Kidney epithelial cell (primary cell): ENCODE measurements around the gene LY9. TPM values are rescaled to one million over a fixed set of nuclear protein-coding genes. Genes with fewer than 3 reads are reported as not detected.

Source experiments
- DNase-seq: peaks from one replicate; pipeline ENCODE4 v3.0.0-alpha.2; 2010; ENCODE audit warnings: low read depth
- H3K27me3 ChIP-seq: 2 replicates; pipeline ENCODE4 v1.6.0; 2011; ENCODE audit warnings: low read length; ENCODE audit not compliant: control insufficient read depth, insufficient read depth
- H3K36me3 ChIP-seq: 2 replicates; pipeline ENCODE4 v1.5.1; 2011; ENCODE audit warnings: low read length; ENCODE audit not compliant: control insufficient read depth, insufficient read depth
- H3K4me3 ChIP-seq: 2 replicates; pipeline ENCODE4 v1.5.1; 2011; ENCODE audit warnings: low read depth, mild to moderate bottlenecking, control low read depth, low read length
- total RNA-seq: library from RNA; depleted of rRNA; stranded (reverse); fragments of >200 nt; gene quantifications from 2 replicates; pipeline ENCODE4 v1.2.3, GENCODE V29; 2015
- TF ChIP-seq, protein P1 (sequence below): IDR thresholded peaks from 2 replicates; pipeline ENCODE4 v1.5.1; 2011; ENCODE audit warnings: mild to moderate bottlenecking, moderate library complexity, low read length, control low read depth, inconsistent platforms; ENCODE audit not compliant: insufficient read depth, poor library complexity, severe bottlenecking

The LY9 gene
- total RNA-seq, 1 donor from 2014 or later, result not detected

DNA sequence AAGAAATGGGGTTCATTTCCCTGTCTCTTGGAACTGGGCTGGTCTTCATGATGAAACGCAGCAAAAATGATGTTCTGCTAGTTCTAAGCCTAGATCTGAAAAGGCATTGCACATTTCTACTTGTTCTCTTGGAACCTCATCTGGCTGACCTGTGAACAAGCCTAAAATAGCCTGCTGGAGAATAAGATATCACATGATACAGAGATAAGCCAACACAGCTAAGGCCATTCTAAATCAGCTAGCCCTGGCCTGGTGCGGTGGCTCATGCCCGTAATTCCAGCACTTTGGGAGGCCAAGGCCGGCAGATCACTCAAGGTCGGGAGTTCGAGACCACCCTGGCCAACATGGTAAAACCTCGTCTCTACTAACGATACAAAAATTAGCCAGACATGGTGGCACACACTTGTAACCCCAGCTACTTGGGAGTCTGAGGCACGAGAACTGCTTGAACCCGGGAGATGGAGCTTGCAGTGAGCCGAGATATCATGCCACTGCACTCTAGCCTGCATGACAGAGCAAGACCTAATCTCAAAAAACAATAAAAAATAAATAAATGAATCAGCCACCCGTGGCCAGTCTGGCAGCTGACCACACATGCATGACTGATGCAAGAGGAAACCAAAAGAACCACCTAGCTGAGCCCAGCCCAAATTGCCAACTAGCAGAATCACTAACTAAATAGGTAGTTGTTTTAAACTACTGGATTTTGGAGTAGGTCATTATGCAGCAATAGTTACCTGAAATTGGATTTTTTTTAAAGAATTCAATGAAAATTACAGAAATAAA is 48.7 kb downstream of the LY9 start:
- Histone ChIP-seq H3K27me3 (no peaks in the 10 kb centered on the region), H3K4me3 (no peak overlapping the region), H3K36me3 (no peaks in the 10 kb centered on the region)
- DNase-seq, result no peak
- TF ChIP-seq, protein P1, sequence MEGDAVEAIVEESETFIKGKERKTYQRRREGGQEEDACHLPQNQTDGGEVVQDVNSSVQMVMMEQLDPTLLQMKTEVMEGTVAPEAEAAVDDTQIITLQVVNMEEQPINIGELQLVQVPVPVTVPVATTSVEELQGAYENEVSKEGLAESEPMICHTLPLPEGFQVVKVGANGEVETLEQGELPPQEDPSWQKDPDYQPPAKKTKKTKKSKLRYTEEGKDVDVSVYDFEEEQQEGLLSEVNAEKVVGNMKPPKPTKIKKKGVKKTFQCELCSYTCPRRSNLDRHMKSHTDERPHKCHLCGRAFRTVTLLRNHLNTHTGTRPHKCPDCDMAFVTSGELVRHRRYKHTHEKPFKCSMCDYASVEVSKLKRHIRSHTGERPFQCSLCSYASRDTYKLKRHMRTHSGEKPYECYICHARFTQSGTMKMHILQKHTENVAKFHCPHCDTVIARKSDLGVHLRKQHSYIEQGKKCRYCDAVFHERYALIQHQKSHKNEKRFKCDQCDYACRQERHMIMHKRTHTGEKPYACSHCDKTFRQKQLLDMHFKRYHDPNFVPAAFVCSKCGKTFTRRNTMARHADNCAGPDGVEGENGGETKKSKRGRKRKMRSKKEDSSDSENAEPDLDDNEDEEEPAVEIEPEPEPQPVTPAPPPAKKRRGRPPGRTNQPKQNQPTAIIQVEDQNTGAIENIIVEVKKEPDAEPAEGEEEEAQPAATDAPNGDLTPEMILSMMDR, result no peak

DNA sequence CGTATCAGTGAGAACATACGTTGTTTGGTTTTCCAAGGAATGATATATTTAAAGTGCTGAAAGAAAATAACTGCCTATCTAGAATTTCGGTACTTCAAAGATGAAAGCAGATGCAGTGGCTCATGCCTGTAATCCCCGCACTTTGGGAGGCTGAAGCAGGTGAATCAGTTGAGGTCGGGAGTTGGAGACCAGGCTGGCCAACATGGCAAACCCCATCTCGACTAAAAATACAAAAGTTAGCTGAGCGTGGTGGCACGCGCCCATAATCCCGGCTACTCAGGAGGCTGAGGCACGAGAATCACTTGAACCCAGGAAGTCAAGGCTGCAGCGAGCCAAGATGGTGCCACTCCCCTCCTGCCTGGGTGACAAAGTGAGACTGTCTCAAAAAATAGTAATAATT is 50.3 kb downstream of the LY9 start:
- DNase-seq, result no peak
- TF ChIP-seq, protein P1, result no peak
- H3K4me3 ChIP-seq, result no peak overlapping the region
- no peaks in the 10 kb centered on the region for H3K36me3 ChIP-seq
- no peaks in the 10 kb centered on the region for H3K27me3 ChIP-seq

DNA sequence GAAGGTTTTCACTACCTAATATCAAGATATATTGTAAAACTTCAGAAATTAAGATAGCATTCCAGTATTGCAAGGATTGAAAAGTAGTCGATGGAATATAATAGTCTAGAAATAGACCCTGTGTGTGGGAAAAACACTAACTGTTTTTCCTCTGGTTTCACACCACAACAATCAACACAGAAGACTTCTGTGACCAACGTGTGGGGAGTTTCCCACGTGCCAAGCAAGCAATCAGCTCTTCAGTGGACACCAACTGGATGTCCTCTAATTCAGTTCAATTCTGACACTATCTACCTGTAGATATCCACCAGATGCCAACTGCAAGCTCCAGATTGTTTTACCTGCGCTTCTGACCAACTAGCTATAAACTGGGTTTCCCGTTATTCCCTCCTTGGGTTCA is 54.6 kb downstream of the LY9 start:
- TF ChIP-seq, protein P1, result no peak
- no peak for DNase-seq
- Histone ChIP-seq H3K36me3 (no peaks in the 10 kb centered on the region), H3K27me3 (no peaks in the 10 kb centered on the region), H3K4me3 (no peak overlapping the region)

DNA sequence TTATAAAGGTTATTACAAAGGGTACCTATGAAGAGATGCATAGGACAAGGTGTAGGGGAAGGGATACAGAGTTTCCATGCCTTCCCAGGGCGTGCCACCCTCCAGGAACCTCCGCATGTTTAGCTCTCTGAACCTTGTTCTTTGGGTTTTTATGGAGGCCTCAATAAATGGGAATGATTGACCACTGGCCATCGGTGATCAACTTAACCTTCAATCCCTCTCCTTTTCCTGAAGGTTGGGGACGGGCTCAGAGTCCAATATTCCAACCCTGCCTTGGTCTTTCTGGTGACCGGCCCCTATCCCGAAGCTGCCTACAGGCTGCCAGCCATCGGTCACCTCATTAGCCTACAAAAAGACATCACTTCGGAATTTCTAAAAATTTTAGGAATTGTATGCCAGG is 55.0 kb downstream of the LY9 start:
- H3K4me3 ChIP-seq, result no peak overlapping the region
- H3K36me3 ChIP-seq, result no peaks in the 10 kb centered on the region
- DNase-seq, result no peak
- TF ChIP-seq, protein P1, result no peak
- H3K27me3 ChIP-seq, result no peaks in the 10 kb centered on the region

DNA sequence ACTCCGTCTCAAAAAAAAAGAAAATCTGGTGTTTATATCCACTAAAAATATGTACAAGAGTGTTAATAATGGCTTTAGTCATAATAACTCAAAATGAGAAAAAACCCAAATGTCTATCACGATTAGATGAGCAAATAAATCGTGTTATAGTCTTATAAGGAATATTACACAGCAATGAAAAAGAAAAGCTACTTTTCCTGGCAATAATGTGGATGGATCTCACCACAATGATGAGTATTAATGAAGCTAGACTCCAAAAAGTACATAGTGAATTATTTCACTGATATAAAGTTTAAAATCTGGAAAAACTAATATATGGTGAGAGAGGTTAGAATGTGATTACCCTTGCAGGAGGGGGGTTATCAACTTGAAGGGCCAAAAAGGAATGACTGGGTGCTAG is 57.0 kb downstream of the LY9 start:
- no peak for DNase-seq
- Histone ChIP-seq H3K36me3 (no peaks in the 10 kb centered on the region), H3K27me3 (no peaks in the 10 kb centered on the region), H3K4me3 (no peak overlapping the region)
- TF ChIP-seq, protein P1, result no peak

DNA sequence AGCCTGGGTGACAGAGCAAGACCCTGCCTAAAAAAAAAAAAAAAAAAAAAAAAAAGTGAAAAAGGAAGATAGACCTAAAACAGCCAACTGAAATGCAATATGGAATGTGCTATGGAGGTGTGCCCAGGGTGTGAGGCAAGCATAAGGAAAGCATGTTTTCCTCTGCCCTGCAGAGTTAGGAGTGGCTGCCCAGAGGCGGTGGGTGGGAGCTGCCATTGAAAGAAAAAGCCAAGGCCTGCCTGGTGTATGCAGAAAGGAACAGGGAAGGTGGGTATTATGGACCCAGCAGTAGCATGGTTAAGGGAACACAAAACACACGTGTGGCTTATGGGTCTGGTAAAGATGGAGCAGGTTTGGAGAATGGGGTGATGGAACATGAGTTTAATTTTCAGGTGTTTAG is 57.8 kb downstream of the LY9 start:
- Histone ChIP-seq H3K4me3 (no peak overlapping the region), H3K27me3 (no peaks in the 10 kb centered on the region), H3K36me3 (no peaks in the 10 kb centered on the region)
- DNase-seq, result no peak
- TF ChIP-seq, protein P1, result no peak
